ENCODE results near the gene CIB2.
A peak's percentile ranks its signal among the peaks of the same experiment; 100 is the strongest.
"Not testable (repeated sequence)": the region's sequence is repeated elsewhere in the genome, so short reads cannot be mapped to it uniquely, and the experiment has no call there.

Gene CIB2

DNA sequence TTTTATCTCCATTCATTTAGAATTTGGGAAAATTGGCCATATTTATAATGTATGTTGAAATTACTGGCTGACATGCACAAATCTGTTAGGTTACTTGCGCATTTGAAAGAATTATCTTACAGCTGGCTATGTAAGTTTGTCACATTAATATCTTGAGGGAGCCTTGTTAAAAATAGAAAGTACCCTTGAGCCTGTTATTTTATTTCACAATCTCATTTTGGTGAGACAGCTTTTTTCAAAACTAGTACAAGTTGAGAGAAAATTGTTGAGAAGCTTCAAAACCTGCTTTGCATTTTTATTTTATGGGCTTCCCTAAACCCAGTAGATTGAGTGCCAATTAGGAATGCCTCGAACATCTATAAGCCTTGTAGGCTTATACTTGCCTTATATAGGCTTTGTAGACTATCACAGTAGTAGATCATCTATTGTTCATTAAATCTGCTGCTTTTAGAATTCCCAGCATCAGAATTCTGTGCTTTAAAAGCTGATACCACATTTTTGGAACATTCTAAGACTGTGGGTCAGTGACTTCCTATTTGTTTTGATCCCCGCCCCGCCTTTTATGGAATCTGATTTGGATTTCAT, 24.2 kb upstream of the CIB2 start:
- peak; percentile 26; the same call in 1 of the 2 replicates for TF ChIP-seq IKZF3 (tag by site-specific recombination; IDR thresholded peaks at IDR 0.05)
- no peak for TF ChIP-seq RBAK (tag by site-specific recombination; IDR thresholded peaks at IDR 0.05)
- no peak for TF ChIP-seq ZNF121 (tag by site-specific recombination; IDR thresholded peaks at IDR 0.05)
- TF ChIP-seq ZBTB17 (tag by site-specific recombination; IDR thresholded peaks at IDR 0.05): 0 out of 2 replicates have a peak, but pooled peaks have one; percentile 23
- H3K4me1 ChIP-seq (ENCODE audit: control insufficient read depth, insufficient read depth, low read length): peaks cover 23% of the 10 kb centered on the region

DNA sequence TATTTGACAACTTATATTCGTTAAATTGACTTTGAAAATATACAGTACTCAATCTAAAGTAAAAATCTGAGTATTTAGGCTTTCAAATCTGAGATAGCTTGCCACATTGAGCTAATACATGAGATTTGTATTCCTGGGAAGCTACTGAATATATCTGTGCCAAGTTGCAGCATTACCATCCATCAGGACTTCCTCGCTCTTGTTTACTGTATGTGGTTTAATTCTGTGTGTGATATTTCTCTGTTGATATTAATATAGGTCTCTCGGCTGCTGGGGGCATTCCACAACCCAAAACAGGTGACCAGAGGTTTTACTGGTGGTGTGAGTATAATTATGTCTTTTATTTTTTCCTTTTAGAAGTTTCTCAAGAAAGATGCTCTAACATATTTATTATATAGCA, 23.7 kb upstream of the CIB2 start:
- ChIA-PET CTCF (interaction anchor here (0.5 to 3.0 kb wide), 6 partner anchors 22 to 196 kb away, joined by 3 to 12 read pairs (median 4); partner anchors contain the start of gene CIB2), POLR2A (no interaction called here)
- Histone ChIP-seq H3K9me3 (ENCODE audit: control insufficient read depth, insufficient read depth, low read depth, low read length) (no peaks in the 10 kb centered on the region), H3K36me3 (ENCODE audit: control insufficient read depth in 2 of 2, insufficient read depth in 1 of 2, low read length in 2 of 2) (peaks cover 25 to 37% of the 10 kb centered on the region in 2 experiments), H3K4me1 (ENCODE audit: control insufficient read depth, insufficient read depth, low read length) (peaks cover 25% of the 10 kb centered on the region), H3K4me3 (ENCODE audit: low read depth, low read length) (no peak overlapping the region), H3K27ac (ENCODE audit: extremely low read depth, low read depth, low read length) (no peak overlapping the region)
- TF ChIP-seq ZNF202 (tag by site-specific recombination; IDR thresholded peaks at IDR 0.05; ENCODE audit: borderline replicate concordance) (no peak), MEIS1 (CRISPR knock-in tag; IDR thresholded peaks at IDR 0.05; ENCODE audit: borderline replicate concordance) (no peak), HOXA7 (CRISPR knock-in tag; IDR thresholded peaks at IDR 0.05; ENCODE audit: borderline replicate concordance) (no peak), ZNF610 (tag by site-specific recombination; IDR thresholded peaks at IDR 0.05; ENCODE audit: borderline replicate concordance) (no peak), OVOL3 (tag by site-specific recombination; IDR thresholded peaks at IDR 0.05) (no peak), ZNF48 (tag by site-specific recombination; IDR thresholded peaks at IDR 0.05) (no peak), GLIS2 (tag by site-specific recombination; IDR thresholded peaks at IDR 0.05) (no peak), ZNF132 (tag by site-specific recombination; IDR thresholded peaks at IDR 0.05; ENCODE audit: borderline replicate concordance) (no peak), ZBTB20 (tag by site-specific recombination; IDR thresholded peaks at IDR 0.05) (no peak)
- TF ChIP-seq, protein P1, sequence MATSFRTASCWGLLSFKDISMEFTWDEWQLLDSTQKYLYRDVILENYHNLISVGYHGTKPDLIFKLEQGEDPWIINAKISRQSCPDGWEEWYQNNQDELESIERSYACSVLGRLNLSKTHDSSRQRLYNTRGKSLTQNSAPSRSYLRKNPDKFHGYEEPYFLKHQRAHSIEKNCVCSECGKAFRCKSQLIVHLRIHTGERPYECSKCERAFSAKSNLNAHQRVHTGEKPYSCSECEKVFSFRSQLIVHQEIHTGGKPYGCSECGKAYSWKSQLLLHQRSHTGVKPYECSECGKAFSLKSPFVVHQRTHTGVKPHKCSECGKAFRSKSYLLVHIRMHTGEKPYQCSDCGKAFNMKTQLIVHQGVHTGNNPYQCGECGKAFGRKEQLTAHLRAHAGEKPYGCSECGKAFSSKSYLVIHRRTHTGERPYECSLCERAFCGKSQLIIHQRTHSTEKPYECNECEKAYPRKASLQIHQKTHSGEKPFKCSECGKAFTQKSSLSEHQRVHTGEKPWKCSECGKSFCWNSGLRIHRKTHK (tag by site-specific recombination; IDR thresholded peaks at IDR 0.05): no peak

More for the DNA sequence above, 24.2 kb upstream of the CIB2 start:
- H3K4me3 ChIP-seq (ENCODE audit: low read depth, low read length): no peak overlapping the region
- no peaks in the 10 kb centered on the region for H3K9me3 ChIP-seq (ENCODE audit: control insufficient read depth, insufficient read depth, low read depth, low read length)
- POLR2A ChIA-PET: no interaction called here
- H3K27ac ChIP-seq (ENCODE audit: extremely low read depth, low read depth, low read length): no peak overlapping the region
- CTCF ChIA-PET: interaction anchor here (0.5 to 3.0 kb wide), 7 partner anchors 21 to 196 kb away, joined by 3 to 12 read pairs (median 3); partner anchors contain the start of gene CIB2
- peaks cover 28 to 40% of the 10 kb centered on the region in 2 experiments for H3K36me3 ChIP-seq (ENCODE audit: control insufficient read depth in 2 of 2, insufficient read depth in 1 of 2, low read length in 2 of 2)

- not testable (repeated sequence) for H3K9me3 ChIP-seq (ENCODE audit: control insufficient read depth, insufficient read depth, low read depth, low read length); H3K4me3 ChIP-seq (ENCODE audit: low read depth, low read length); H3K36me3 ChIP-seq (ENCODE audit: control insufficient read depth in 2 of 2, insufficient read depth in 1 of 2, low read length in 2 of 2); H3K27ac ChIP-seq (ENCODE audit: extremely low read depth, low read depth, low read length)
- H3K4me1 ChIP-seq (ENCODE audit: control insufficient read depth, insufficient read depth, low read length): peaks cover 17% of the 10 kb centered on the region
- ChIA-PET CTCF (interaction anchor here (0.8 to 2.1 kb wide), 3 partner anchors 107 to 250 kb away, joined by 3 to 6 read pairs (median 3); no protein-coding TSS in a partner anchor), POLR2A (interaction anchor here (3.1 kb wide), 1 partner anchor 20 kb away, joined by 17 read pairs; the partner anchor contains the start of gene CIB2)
Observed at GRCh38 chr15:78151075-78151474, 19.8 kb upstream of the CIB2 start.

GRCh38 chr15:78149805-78150751, 18.8 kb upstream of the CIB2 start:
- ChIA-PET CTCF (interaction anchor here (0.8 to 2.2 kb wide), 9 partner anchors 23 to 249 kb away, joined by 3 to 7 read pairs (median 5); no protein-coding TSS in a partner anchor), POLR2A (interaction anchor here (0.6 to 3.1 kb wide), 7 partner anchors 11 to 149 kb away, joined by 3 to 17 read pairs (median 5); partner anchors contain the start of genes CIB2 and SKIC8)
- peak overlapping the region; percentile 77; the same call in 1 of the 2 replicates for H3K27ac ChIP-seq (ENCODE audit: extremely low read depth, low read depth, low read length)
- H3K36me3 ChIP-seq (ENCODE audit: control insufficient read depth in 2 of 2, insufficient read depth in 1 of 2, low read length in 2 of 2): peaks cover 4 to 9% of the 10 kb centered on the region in 2 experiments; a peak in 2 of 3 replicates
- H3K4me3 ChIP-seq (ENCODE audit: low read depth, low read length): peak overlapping the region; percentile 76
- H3K9me3 ChIP-seq (ENCODE audit: control insufficient read depth, insufficient read depth, low read depth, low read length): no peaks in the 10 kb centered on the region
- peaks cover 15% of the 10 kb centered on the region for H3K4me1 ChIP-seq (ENCODE audit: control insufficient read depth, insufficient read depth, low read length)
- TF ChIP-seq FEZF1 (tag by site-specific recombination; IDR thresholded peaks at IDR 0.05): no peak
- no peak for TF ChIP-seq GLI2 (tag by site-specific recombination; IDR thresholded peaks at IDR 0.05; ENCODE audit: borderline replicate concordance, low read depth)
- TF ChIP-seq ZNF214 (tag by site-specific recombination; IDR thresholded peaks at IDR 0.05; ENCODE audit: borderline replicate concordance): no peak
- no peak for TF ChIP-seq ZNF670 (tag by site-specific recombination; IDR thresholded peaks at IDR 0.05; ENCODE audit: low read depth)
- TF ChIP-seq ZNF248 (tag by site-specific recombination; IDR thresholded peaks at IDR 0.05): no peak
- no peak for TF ChIP-seq ZNF302 (tag by site-specific recombination; IDR thresholded peaks at IDR 0.05; ENCODE audit: low read depth)
- no peak for TF ChIP-seq ZNF791 (tag by site-specific recombination; IDR thresholded peaks at IDR 0.05)
- no peak for TF ChIP-seq ZNF239 (tag by site-specific recombination; IDR thresholded peaks at IDR 0.05)
- TF ChIP-seq ZNF561 (tag by site-specific recombination; IDR thresholded peaks at IDR 0.05; ENCODE audit: borderline replicate concordance): no peak
- no peak for TF ChIP-seq KLF9 (tag by site-specific recombination; IDR thresholded peaks at IDR 0.05; ENCODE audit: low read depth)
